SK-N-SH (cell line): ENCODE results near the gene XYLT2.
"Not testable (repeated sequence)": the region's sequence is repeated elsewhere in the genome, so short reads cannot be mapped to it uniquely, and the experiment has no call there.

Source experiments
- CHD2 ChIP-seq: fragments of 150-350 bp; IDR thresholded peaks from 2 replicates; pipeline ENCODE4 v1.6.1; 2018; ENCODE audit warnings: low read length; ENCODE audit not compliant: partially characterized antibody
- EZH2phosphoT487 ChIP-seq: fragments of 200-600 bp; sonication (generic); IDR thresholded peaks from 2 replicates; pipeline ENCODE4 v1.6.1; 2017; ENCODE audit warnings: low read depth, mixed run types, mild to moderate bottlenecking, antibody characterized with exemption, moderate library complexity, borderline replicate concordance
- FOXJ3 ChIP-seq: sonication (generic); formaldehyde crosslinking; IDR thresholded peaks from 2 replicates; pipeline ENCODE4 v1.5.1; 2020; ENCODE audit warnings: mild to moderate bottlenecking, missing genetic modification reagents
- FOXM1 ChIP-seq: IDR thresholded peaks from 2 replicates; pipeline ENCODE4 v1.4.0; 2012; ENCODE audit warnings: low read depth, mild to moderate bottlenecking
- GATA2 ChIP-seq: sonication (generic); formaldehyde crosslinking; IDR thresholded peaks from 2 replicates; pipeline ENCODE4 v1.5.0; 2020; ENCODE audit warnings: mild to moderate bottlenecking, missing genetic modification reagents
- MXI1 ChIP-seq: IDR thresholded peaks from 2 replicates; pipeline ENCODE4 v1.6.1; 2012; ENCODE audit warnings: mild to moderate bottlenecking, low read depth, low read length, improper control_type of control experiment
- RAD21 ChIP-seq: IDR thresholded peaks from 2 replicates; pipeline ENCODE4 v1.6.1; 2012; ENCODE audit warnings: mild to moderate bottlenecking, low read length
- REST ChIP-seq: IDR thresholded peaks from 2 replicates; pipeline ENCODE4 v1.6.1; 2012; ENCODE audit warnings: mild to moderate bottlenecking, low read depth, low read length, moderate library complexity
- TEAD4 ChIP-seq: IDR thresholded peaks from 2 replicates; pipeline ENCODE4 v1.4.0; 2012; ENCODE audit warnings: mild to moderate bottlenecking, borderline replicate concordance; ENCODE audit not compliant: insufficient read depth
- YY1 ChIP-seq: IDR thresholded peaks from 2 replicates; pipeline ENCODE4 v1.4.0; 2012; ENCODE audit warnings: low read depth, mild to moderate bottlenecking
- ZBTB33 ChIP-seq: IDR thresholded peaks from 2 replicates; pipeline ENCODE4 v1.4.0; 2012; ENCODE audit warnings: low read depth, borderline replicate concordance
- TF ChIP-seq, protein P1 (sequence below): fragments of 200-600 bp; sonication (generic); IDR thresholded peaks from 2 replicates; pipeline ENCODE4 v1.6.1; 2017; ENCODE audit warnings: antibody characterized with exemption, mild to moderate bottlenecking, moderate library complexity
- TF ChIP-seq, protein P2 (sequence below): fragments of 150-350 bp; IDR thresholded peaks from 2 replicates; pipeline ENCODE4 v1.6.1; 2016; ENCODE audit warnings: mild to moderate bottlenecking, low read depth, low read length

- TF ChIP-seq, protein P1, sequence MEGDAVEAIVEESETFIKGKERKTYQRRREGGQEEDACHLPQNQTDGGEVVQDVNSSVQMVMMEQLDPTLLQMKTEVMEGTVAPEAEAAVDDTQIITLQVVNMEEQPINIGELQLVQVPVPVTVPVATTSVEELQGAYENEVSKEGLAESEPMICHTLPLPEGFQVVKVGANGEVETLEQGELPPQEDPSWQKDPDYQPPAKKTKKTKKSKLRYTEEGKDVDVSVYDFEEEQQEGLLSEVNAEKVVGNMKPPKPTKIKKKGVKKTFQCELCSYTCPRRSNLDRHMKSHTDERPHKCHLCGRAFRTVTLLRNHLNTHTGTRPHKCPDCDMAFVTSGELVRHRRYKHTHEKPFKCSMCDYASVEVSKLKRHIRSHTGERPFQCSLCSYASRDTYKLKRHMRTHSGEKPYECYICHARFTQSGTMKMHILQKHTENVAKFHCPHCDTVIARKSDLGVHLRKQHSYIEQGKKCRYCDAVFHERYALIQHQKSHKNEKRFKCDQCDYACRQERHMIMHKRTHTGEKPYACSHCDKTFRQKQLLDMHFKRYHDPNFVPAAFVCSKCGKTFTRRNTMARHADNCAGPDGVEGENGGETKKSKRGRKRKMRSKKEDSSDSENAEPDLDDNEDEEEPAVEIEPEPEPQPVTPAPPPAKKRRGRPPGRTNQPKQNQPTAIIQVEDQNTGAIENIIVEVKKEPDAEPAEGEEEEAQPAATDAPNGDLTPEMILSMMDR = not testable (repeated sequence)
- TF ChIP-seq, protein P2, sequence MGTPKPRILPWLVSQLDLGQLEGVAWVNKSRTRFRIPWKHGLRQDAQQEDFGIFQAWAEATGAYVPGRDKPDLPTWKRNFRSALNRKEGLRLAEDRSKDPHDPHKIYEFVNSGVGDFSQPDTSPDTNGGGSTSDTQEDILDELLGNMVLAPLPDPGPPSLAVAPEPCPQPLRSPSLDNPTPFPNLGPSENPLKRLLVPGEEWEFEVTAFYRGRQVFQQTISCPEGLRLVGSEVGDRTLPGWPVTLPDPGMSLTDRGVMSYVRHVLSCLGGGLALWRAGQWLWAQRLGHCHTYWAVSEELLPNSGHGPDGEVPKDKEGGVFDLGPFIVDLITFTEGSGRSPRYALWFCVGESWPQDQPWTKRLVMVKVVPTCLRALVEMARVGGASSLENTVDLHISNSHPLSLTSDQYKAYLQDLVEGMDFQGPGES = not testable (repeated sequence)
- not testable (repeated sequence) for TF ChIP-seq YY1; MXI1; EZH2phosphoT487; FOXJ3 (CRISPR knock-in tag); GATA2 (CRISPR knock-in tag); REST; FOXM1; TEAD4; RAD21; CHD2; ZBTB33
Measured at GRCh38 chr17:50405351-50405750, 59.4 kb downstream of the XYLT2 start.
